HCT116 (cell line): ENCODE data around the gene KCNJ8. TPM values are rescaled to one million over a fixed set of nuclear protein-coding genes. Genes with fewer than 3 reads are reported as not detected.

ENCODE experiments used
- ATAC-seq: fragments of 200-7000 bp; cut with Tn5 transposase; 2 replicates; pipeline ENCODE4 v1.9.1; 2020; ENCODE audit warnings: mild to moderate bottlenecking, moderate library complexity
- BruUV-seq: library from RNA; stranded (reverse); fragments of 400-500 nt; replicated peaks from 2 replicates; lab custom pipeline; 2021; lab: Mats Ljungman, UMichigan
- CTCF ChIA-PET: fragments of 300-600 bp; sonication (Branson Sonifier 250); formaldehyde crosslinking; loops from one replicate; lab custom pipeline; 2021; ENCODE audit warnings: antibody characterized with exemption; lab: Charles Lee
- POLR2A ChIA-PET: fragments of 300-600, 350-600 bp; sonication (Branson Sonifier 250); formaldehyde crosslinking; loops from one replicate; lab custom pipeline; 2021; ENCODE audit warnings: antibody characterized with exemption; lab: Charles Lee
- RAD21 ChIA-PET, 2 experiments: fragments of 300-600 bp; sonication (Branson Sonifier 250); formaldehyde crosslinking; loops; one replicate each; lab custom pipeline; 2023; ENCODE audit warnings: low total read pairs in 2 of 2; ENCODE audit not compliant: uncharacterized antibody in 2 of 2, unreplicated experiment in 2 of 2, low non-redundant PET in 1 of 2; lab: Charles Lee
- DNase-seq: peaks from one replicate; pipeline ENCODE4 v3.0.0-alpha.2; 2010; ENCODE audit warnings: low read depth, low spot score
- H2AFZ ChIP-seq: fragments of 200-600 bp; shearing (Covaris generic), sonication (generic); 2 replicates; pipeline ENCODE4 v1.6.1; 2017; ENCODE audit warnings: low read depth, mixed run types, mixed read lengths, antibody characterized with exemption, low read length; ENCODE audit not compliant: poor library complexity, severe bottlenecking
- H3K27ac ChIP-seq: 2 replicates; pipeline ENCODE4 v1.5.1; 2012; ENCODE audit warnings: low read depth, low read length
- H3K27me3 ChIP-seq: fragments of 200-600 bp; sonication (generic); 2 replicates; pipeline ENCODE4 v1.6.1; 2016; ENCODE audit warnings: mixed run types, low read length, mixed read lengths; ENCODE audit not compliant: insufficient read depth
- H3K36me3 ChIP-seq, 2 experiments: fragments of 200-500 bp in 1 of 2; fragments of 200-600 bp in 1 of 2; sonication (Bioruptor generic) in 1 of 2; sonication (generic) in 1 of 2; 2 replicates each; pipeline versions ENCODE4 v1.5.1 to v1.6.1; 2014 to 2016; ENCODE audit warnings: low read length in 2 of 2, inconsistent platforms in 1 of 2, mixed read lengths in 1 of 2, mixed run types in 1 of 2; ENCODE audit not compliant: insufficient read depth in 2 of 2, control insufficient read depth in 1 of 2
- H3K4me1 ChIP-seq, 2 experiments: fragments of 200-600 bp in 1 of 2; sonication (generic) in 1 of 2; 2 replicates each; pipeline versions ENCODE4 v1.5.1 to v1.6.1; 2012 to 2017; ENCODE audit warnings: low read length in 2 of 2, inconsistent platforms in 1 of 2, mild to moderate bottlenecking in 1 of 2, mixed read lengths in 1 of 2, mixed run types in 1 of 2, moderate library complexity in 1 of 2; ENCODE audit not compliant: insufficient read depth in 2 of 2, control insufficient read depth in 1 of 2
- H3K4me2 ChIP-seq: fragments of 200-600 bp; sonication (generic); 2 replicates; pipeline ENCODE4 v1.6.1; 2017; ENCODE audit warnings: mixed run types, low read length, mixed read lengths
- H3K4me3 ChIP-seq, 2 experiments: fragments of 200-600 bp in 1 of 2; sonication (generic) in 1 of 2; replicated peaks in 1 of 2; 2 replicates each; pipeline ENCODE4 v1.5.1; 2011 to 2016; ENCODE audit warnings: low read length in 2 of 2, control low read depth in 1 of 2, low read depth in 1 of 2, mild to moderate bottlenecking in 1 of 2, mixed read lengths in 1 of 2, mixed run types in 1 of 2
- H3K79me2 ChIP-seq: fragments of 200-600 bp; sonication (generic); 2 replicates; pipeline ENCODE4 v1.6.1; 2017; ENCODE audit warnings: mild to moderate bottlenecking, mixed run types, low read length, moderate library complexity, mixed read lengths; ENCODE audit not compliant: insufficient read depth
- H3K9ac ChIP-seq: fragments of 200-600 bp; sonication (generic); 2 replicates; pipeline ENCODE4 v1.6.1; 2016; ENCODE audit warnings: low read length, mixed read lengths
- H3K9me2 ChIP-seq: fragments of 200-600 bp; sonication (generic), shearing (Covaris generic); 2 replicates; pipeline ENCODE4 v1.6.1; 2017; ENCODE audit warnings: mixed run types, mild to moderate bottlenecking, moderate library complexity; ENCODE audit not compliant: insufficient read depth
- H3K9me3 ChIP-seq, 2 experiments: fragments of 200-500 bp in 1 of 2; fragments of 200-600 bp in 1 of 2; sonication (Bioruptor generic) in 1 of 2; sonication (generic) in 1 of 2; 2 replicates each; pipeline ENCODE4 v1.6.1; 2014 to 2017; ENCODE audit warnings: low read length in 2 of 2, mixed read lengths in 2 of 2, inconsistent platforms in 1 of 2, low read depth in 1 of 2, mild to moderate bottlenecking in 1 of 2, mixed run types in 1 of 2, moderate library complexity in 1 of 2; ENCODE audit not compliant: control insufficient read depth in 1 of 2, insufficient read depth in 1 of 2
- H4K20me1 ChIP-seq: fragments of 200-600 bp; sonication (generic), shearing (Covaris generic); 2 replicates; pipeline ENCODE4 v1.6.1; 2017; ENCODE audit warnings: mixed run types, mild to moderate bottlenecking, moderate library complexity; ENCODE audit not compliant: insufficient read depth
- CBX3 ChIP-seq: IDR thresholded peaks from 2 replicates; pipeline ENCODE4 v1.6.1; 2012; ENCODE audit warnings: low read depth
- CEBPB ChIP-seq: IDR thresholded peaks from 2 replicates; pipeline ENCODE4 v1.6.1; 2012; ENCODE audit warnings: low read depth
- EGR1 ChIP-seq: IDR thresholded peaks from 2 replicates; pipeline ENCODE4 v1.6.1; 2012; ENCODE audit warnings: low read depth
- EZH2 ChIP-seq: fragments of 200-600 bp; sonication (generic); IDR thresholded peaks from 2 replicates; pipeline ENCODE4 v1.6.1; 2017; ENCODE audit warnings: antibody characterized with exemption, mixed run types
- MAX ChIP-seq: IDR thresholded peaks from 2 replicates; pipeline ENCODE4 v1.6.1; 2012
- POLR2A ChIP-seq: IDR thresholded peaks from 2 replicates; pipeline ENCODE4 v1.7.0; 2011; ENCODE audit warnings: borderline replicate concordance; ENCODE audit not compliant: insufficient read depth, insufficient read length; ENCODE audit errors: extremely low read depth
- POLR2AphosphoS5 ChIP-seq: IDR thresholded peaks from 2 replicates; pipeline ENCODE4 v1.6.1; 2011; ENCODE audit warnings: mild to moderate bottlenecking, low read depth, low read length, moderate library complexity
- REST ChIP-seq: IDR thresholded peaks from 2 replicates; pipeline ENCODE4 v1.6.1; 2012; ENCODE audit warnings: low read depth
- SIN3A ChIP-seq: IDR thresholded peaks from 2 replicates; pipeline ENCODE4 v1.6.1; 2012; ENCODE audit warnings: low read depth
- SP1 ChIP-seq: IDR thresholded peaks from 2 replicates; pipeline ENCODE4 v1.6.1; 2012; ENCODE audit warnings: low read depth
- SRF ChIP-seq: IDR thresholded peaks from 2 replicates; pipeline ENCODE4 v1.6.1; 2012; ENCODE audit warnings: low read depth
- TCF7L2 ChIP-seq: IDR thresholded peaks from 2 replicates; pipeline ENCODE4 v1.7.0; 2011; ENCODE audit warnings: borderline replicate concordance, inconsistent platforms; ENCODE audit not compliant: insufficient read depth, insufficient read length; ENCODE audit errors: extremely low read depth
- ZFX ChIP-seq: fragments of 450-650 bp; IDR thresholded peaks from 2 replicates; pipeline ENCODE4 v1.6.1; 2017
- intact Hi-C: fragments of 100-400 bp; cut with micrococcal nuclease; formaldehyde crosslinking; loops from 2 replicates; pipeline ENCODE4 v1.10.0; 2022
- total RNA-seq: library from RNA; stranded (reverse); gene quantifications from one replicate; pipeline ENCODE4 v1.2.1, GENCODE V29; 2021; ENCODE audit not compliant: unreplicated experiment

KCNJ8 gene
- total RNA-seq, 1 experiment from 2014 or later: 0.17 TPM

- TF ChIP-seq REST: no peak
- no peak for TF ChIP-seq SIN3A
- TF ChIP-seq ZFX: no peak
- no peak for TF ChIP-seq MAX
- no peak for TF ChIP-seq CEBPB
These were observed 43.4 kb downstream of the KCNJ8 start (continued) for GRCh38 chr12:21731144-21731543.

- TF ChIP-seq POLR2AphosphoS5: no peak
- no peak for TF ChIP-seq REST
- no peak for TF ChIP-seq CBX3
- TF ChIP-seq POLR2A: no peak
- no peak for TF ChIP-seq TCF7L2
- TF ChIP-seq ZFX: no peak
- no peak for TF ChIP-seq CEBPB
- TF ChIP-seq EGR1: no peak
- no peak for TF ChIP-seq EZH2
- TF ChIP-seq SP1: no peak
- no peak for TF ChIP-seq SRF
- Histone ChIP-seq H4K20me1 (no peaks in the 10 kb centered on the region), H3K9ac (no peak overlapping the region), H3K9me2 (no peaks in the 10 kb centered on the region), H3K9me3 (no peaks in the 10 kb centered on the region), H3K27ac (no peak overlapping the region), H2AFZ (no peak overlapping the region), H3K4me1 (no peaks in the 10 kb centered on the region), H3K4me2 (no peak overlapping the region), H3K4me3 (no peak overlapping the region), H3K36me3 (no peaks in the 10 kb centered on the region), H3K79me2 (no peaks in the 10 kb centered on the region), H3K27me3 (peaks cover 4% of the 10 kb centered on the region; the same call in 1 of the 2 replicates)
- ChIA-PET CTCF (interaction anchor here (0.6 kb wide), 1 partner anchor 688 kb away, joined by 3 read pairs; no protein-coding TSS in a partner anchor), RAD21 (no interaction called here), POLR2A (no interaction called here)
- no TSS peak for BruUV-seq
- no peak for DNase-seq
- intact Hi-C loops: no loop called here
- no peak for ATAC-seq
These were observed 48.8 kb downstream of the KCNJ8 start for GRCh38 chr12:21725731-21726130.
